HG03108 (cell line): ENCODE measurements around the gene YIPF4.
"Not testable (repeated sequence)": the region's sequence is repeated elsewhere in the genome, so short reads cannot be mapped to it uniquely, and the experiment has no call there.

ENCODE experiments used
- ATAC-seq: cut with Tn5 transposase; IDR thresholded peaks from one replicate; pipeline ENCODE4 v1.9.1; 2021; ENCODE audit warnings: moderate library complexity; ENCODE audit not compliant: unreplicated experiment

YIPF4 gene

GRCh38 chr2:32284321-32284720, 6.6 kb downstream of the YIPF4 start:
- no peak for ATAC-seq

DNA sequence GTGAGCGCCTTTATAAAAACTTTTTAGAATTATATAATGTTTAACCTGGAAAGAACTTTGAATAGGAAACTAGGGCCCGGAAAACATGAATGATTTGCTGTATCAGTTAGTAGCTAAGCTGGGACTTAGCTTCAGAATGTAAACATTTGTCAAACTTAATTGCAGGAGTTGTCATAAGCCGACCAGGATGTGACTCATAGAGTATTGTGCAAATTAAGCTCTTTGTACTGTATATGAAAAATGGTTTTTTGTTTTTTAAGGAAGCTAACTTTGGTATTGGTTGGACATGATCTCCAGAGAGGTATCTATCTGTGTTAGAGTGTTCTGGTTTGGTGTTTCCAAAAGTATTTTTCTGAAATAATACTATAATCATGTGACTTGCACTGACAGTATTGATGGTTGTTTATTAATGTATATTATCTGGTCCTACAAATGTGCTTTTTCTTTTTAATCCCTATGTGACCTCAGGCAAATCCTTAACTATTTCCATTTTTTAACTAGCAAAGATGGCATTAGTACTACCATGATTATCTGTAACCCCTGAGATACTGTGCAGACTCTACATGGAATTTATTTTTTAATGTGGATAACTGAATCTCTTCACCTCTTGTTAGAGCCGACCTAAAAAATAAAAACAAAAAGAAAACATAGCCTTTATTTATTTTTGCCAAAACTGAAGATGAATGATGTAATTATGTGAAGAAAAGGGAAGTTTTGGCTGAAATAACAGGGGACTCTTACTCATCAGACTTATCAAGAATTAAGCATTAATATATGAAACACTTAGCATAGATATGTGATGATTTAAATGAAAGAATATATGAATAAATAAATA, 11.7 kb downstream of the YIPF4 start:
- no peak for ATAC-seq

DNA sequence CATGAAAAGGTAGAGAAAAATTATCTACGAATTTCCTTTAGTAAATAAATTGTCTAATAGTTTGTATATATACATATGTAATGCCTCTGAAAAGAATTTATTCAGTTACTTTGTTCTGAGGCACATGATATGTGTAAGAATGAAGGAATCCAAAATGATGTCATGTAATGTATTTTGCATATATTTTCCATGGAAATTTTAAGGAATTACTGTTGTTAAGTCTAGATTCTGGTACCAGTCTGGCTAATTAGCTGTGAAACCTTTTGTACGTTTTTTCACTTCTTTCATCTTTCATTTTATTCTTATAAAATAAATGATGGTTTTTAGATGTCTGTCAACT, 12.3 kb downstream of the YIPF4 start:
- ATAC-seq, result no peak

DNA sequence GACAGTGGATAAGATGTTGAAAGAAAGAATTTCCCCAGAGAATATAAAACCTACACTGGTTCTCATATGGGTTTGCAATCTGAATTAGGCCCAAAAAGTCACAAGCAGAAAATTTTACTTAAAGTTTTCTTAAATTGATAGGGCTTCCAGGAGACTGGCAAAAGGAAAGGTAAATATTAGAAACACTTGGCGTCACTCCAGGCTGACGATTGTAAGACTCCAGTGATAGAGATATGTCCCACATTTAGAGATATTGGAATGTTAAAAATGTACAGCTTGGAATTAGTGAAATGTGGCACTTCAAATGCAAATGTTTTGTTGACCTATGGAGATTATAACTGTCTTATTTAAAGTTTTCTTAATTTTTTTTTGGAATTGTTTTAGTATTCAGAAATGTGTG, 14.0 kb downstream of the YIPF4 start:
- no peak for ATAC-seq

- ATAC-seq, result not testable (repeated sequence)
These were observed 15.8 kb downstream of the YIPF4 start for GRCh38 chr2:32293493-32293892.

DNA sequence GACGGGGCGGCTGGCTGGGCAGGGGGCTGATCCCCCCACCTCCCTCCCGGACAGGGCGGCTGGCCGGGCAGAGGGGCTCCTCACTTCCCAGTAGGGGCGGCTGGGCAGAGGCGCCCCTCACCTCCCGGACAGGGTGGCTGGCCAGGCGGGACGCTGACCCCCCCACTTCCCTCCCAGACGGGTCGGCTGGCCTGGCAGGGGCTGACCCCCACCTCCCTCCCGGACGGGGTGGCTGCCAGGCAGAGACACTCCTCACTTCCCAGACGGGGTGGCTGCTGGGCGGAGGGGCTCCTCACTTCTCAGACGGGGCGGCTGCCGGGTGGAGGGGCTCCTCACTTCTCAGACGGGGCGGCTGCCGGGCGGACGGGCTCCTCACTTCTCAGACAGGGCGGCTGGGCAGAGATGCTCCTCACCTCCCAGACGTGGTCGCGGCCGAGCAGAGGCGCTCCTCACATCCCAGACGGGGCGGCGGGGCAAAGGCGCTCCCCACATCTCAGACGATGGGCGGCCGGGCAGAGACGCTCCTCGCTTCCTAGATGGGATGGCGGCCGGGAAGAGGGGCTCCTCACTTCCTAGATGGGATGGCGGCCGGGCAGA, 16.4 kb downstream of the YIPF4 start:
- ATAC-seq, result not testable (repeated sequence)

- no peak for ATAC-seq
These were observed 32.9 kb downstream of the YIPF4 start for GRCh38 chr2:32310577-32310976.

- no peak for ATAC-seq
These were observed 37.2 kb downstream of the YIPF4 start for GRCh38 chr2:32314886-32315285.

GRCh38 chr2:32328679-32329078, 51.0 kb downstream of the YIPF4 start:
- ATAC-seq, result not testable (repeated sequence)

DNA sequence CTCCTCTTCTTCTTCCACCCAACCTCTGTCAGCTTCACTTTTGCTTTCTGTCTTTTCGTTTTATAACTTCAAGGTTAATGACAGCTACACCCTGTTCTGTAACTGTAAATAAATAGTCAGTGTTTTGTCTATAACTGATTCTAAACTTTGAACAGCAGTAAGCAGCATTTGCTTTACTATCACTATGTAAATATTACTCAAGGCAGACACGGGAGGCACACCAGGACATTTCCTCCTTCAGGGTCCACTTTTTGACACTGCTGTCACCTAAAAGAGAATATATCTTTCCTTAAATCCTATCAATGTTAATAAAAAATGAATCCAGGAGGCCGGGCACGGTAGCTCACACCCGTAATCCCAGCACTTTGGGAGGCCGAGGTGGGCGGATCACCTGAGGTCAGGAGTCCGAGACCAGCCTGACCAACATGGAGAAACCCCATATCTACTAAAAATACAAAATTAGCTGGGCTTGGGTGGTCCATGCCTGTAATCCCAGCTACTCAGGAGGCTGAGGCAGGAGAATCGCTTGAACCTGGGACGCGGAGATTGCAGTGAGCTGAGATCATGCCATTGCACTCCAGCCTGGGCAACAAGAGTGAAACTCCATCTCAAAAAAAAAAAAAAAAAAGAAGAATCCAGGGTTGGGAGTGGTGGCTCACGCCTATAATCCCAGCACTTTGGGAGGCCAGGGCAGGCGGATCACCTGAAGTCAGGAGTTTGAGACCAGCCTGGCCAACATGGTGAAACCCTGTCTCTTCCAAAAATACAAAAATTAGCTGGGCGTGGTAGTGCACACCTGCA, 51.7 kb downstream of the YIPF4 start:
- not testable (repeated sequence) for ATAC-seq

GRCh38 chr2:32330136-32330535, 52.4 kb downstream of the YIPF4 start:
- no peak for ATAC-seq

- ATAC-seq, result no peak
These were observed 65.1 kb downstream of the YIPF4 start for GRCh38 chr2:32342801-32343200.

DNA sequence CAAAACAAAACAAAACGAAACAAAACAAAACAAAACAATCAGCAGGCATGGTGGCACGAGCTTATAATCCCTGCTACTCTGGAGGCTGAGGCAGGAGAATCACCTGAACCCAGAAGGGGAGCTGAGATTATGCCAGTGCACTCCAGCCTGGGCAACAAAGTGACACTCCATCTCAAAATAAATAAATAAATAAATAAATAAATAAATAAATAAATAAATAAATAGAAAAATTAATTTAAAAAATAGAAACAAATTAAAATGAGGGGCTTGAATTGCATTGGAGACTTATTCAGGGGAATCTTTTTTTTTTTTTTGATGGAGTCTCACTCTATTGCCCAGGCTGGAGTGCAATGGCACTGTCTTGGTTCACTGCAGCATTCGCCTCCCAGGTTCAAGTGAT, 73.1 kb downstream of the YIPF4 start:
- ATAC-seq, result not testable (repeated sequence)

- ATAC-seq, result no peak
These were observed 78.4 kb downstream of the YIPF4 start for GRCh38 chr2:32355976-32356680.

- ATAC-seq, result peak; percentile 81
These were observed 79.1 kb downstream of the YIPF4 start, which contains the start of gene BIRC6 for GRCh38 chr2:32356681-32357317. TSS of gene BIRC6 (plus strand) at chr2:32357023. CDS start at chr2:32357162, 139 bp downstream.

DNA sequence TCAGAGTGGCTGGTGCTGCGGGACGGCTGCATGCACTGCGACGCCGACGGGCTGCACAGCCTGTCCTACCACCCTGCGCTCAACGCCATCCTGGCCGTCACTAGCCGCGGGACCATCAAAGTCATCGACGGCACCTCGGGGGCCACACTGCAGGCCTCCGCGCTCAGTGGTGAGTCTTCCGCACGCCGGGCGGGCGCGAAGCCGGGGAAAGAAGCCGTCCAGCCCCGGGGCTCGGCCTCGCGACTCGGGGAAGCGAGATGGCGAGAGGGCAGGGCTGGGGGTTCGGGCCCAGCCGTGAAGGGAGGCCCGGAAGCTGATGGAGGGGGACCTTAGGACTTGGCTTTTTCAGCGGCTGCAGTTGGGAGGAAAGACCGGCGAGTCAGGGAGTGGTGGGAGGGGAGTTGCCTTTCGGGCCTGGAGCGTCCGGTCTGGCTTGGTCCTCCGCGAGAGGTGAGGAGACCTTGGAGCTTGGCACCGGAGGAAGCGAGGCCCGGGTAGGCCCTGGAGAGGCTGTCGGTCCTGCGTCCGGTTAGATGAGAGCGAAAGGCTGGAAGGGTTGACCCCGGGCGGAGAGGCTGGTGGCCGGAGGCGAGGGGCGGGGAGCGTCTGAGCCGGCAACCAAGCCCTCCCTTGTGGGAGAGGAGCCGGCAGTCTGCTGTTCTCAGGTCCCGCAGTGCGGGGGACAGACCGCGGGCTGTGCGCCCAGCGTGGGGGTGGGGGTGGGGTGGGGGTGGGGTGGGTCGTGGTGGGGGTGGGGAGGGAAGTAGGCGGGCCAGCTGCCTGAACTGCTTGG, 79.8 kb downstream of the YIPF4 start:
- ATAC-seq, result no peak

- no peak for ATAC-seq
These were observed 80.4 kb downstream of the YIPF4 start for GRCh38 chr2:32358111-32358482.

GRCh38 chr2:32360416-32360815, 82.7 kb downstream of the YIPF4 start:
- ATAC-seq, result no peak

DNA sequence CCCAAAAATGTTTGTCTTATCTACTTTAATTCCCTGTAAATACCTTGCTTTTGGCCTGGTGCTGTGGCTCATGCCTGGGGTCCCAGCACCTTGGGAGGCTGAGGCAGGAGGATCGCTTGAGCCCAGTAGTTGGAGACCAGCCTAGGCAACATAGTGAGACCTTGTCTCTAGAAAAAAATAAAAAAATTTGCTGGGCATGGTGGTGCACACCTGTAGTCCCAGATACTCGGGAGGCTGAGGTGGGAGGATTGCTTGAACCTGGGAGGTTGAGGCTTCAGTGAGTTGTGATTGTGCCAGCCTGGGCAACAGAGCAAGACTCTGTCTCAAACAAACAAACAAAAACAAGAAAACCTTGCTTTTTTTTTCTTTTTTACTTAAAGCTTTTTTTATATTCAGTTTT, 85.3 kb downstream of the YIPF4 start:
- not testable (repeated sequence) for ATAC-seq

DNA sequence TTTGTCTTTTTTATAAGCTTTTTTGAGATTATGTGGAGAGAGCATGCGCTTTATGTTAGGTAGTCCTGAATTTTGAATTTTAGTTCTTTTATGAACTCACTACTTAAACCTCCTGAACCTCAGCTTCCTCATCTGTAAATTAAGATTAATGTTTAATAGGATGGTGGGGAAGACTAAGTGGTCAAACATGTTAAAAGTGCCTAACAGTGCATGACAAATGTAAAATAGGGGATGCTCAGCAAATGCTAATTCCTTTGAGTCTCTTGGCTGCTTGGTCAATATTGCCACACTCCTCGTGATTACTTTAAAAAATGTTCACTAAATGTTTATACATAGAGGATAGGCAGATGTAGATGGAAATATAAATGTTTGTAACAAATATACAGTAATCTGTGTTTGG, 85.9 kb downstream of the YIPF4 start:
- peak; percentile 72 for ATAC-seq
